BLaER1 (cell line): ENCODE results near the gene MAD1L1.

ENCODE experiments used
- H3K27ac ChIP-seq: shearing (Covaris generic); formaldehyde crosslinking; 2 replicates; pipeline ENCODE4 v1.8.1; 2022
- H3K27me3 ChIP-seq: shearing (Covaris generic); formaldehyde crosslinking; 2 replicates; pipeline ENCODE4 v1.8.1; 2022
- H3K36me3 ChIP-seq: shearing (Covaris generic); formaldehyde crosslinking; 2 replicates; pipeline ENCODE4 v1.8.1; 2022
- H3K4me1 ChIP-seq: shearing (Covaris generic); formaldehyde crosslinking; 2 replicates; pipeline ENCODE4 v1.8.1; 2022
- H3K4me2 ChIP-seq: shearing (Covaris generic); formaldehyde crosslinking; 2 replicates; pipeline ENCODE4 v1.8.1; 2022
- H3K4me3 ChIP-seq: shearing (Covaris generic); formaldehyde crosslinking; 2 replicates; pipeline ENCODE4 v1.8.1; 2022
- H3K9ac ChIP-seq: shearing (Covaris generic); formaldehyde crosslinking; 2 replicates; pipeline ENCODE4 v1.8.1; 2022
- H3K9me3 ChIP-seq: shearing (Covaris generic); formaldehyde crosslinking; 2 replicates; pipeline ENCODE4 v1.8.1; 2022
- H4K20me1 ChIP-seq: shearing (Covaris generic); formaldehyde crosslinking; 2 replicates; pipeline ENCODE4 v1.8.1; 2022
- Cebpa-rat ChIP-seq: shearing (Covaris generic); IDR thresholded peaks from 2 replicates; pipeline ENCODE4 v1.8.1; 2022

The MAD1L1 gene

GRCh38 chr7:1873857-1874589 is 358.7 kb downstream of the MAD1L1 start:
- peaks cover 30% of the 10 kb centered on the region for H3K9me3 ChIP-seq
- H3K4me3 ChIP-seq = no peak overlapping the region
- no peak overlapping the region for H3K4me2 ChIP-seq
- no peak overlapping the region for H3K27ac ChIP-seq
- H3K27me3 ChIP-seq = no peaks in the 10 kb centered on the region
- H3K9ac ChIP-seq = no peak overlapping the region
- H4K20me1 ChIP-seq = peaks cover 70% of the 10 kb centered on the region
- peaks cover 10% of the 10 kb centered on the region for H3K4me1 ChIP-seq
- no peak for TF ChIP-seq Cebpa-rat
- H3K36me3 ChIP-seq = peaks cover 40% of the 10 kb centered on the region

DNA sequence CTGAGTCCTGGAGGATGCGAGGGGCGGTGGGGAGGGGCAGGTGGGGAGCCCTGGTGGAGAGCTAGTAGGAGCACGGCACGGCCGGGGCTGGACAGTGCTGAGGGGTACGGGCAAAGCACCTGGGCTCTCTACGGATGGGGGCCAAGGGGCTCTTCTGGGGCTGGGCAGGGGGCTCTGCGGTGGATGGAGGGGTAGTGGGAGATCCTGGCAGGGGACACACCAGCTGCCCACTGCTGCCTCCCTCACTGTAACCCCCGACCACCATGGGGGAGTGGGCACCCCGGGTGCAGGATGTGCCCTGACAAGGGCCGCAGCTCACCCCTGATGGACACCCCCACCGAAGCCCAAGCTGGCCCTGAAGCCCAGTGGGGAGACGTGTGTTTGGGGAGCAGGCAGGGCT is 359.3 kb downstream of the MAD1L1 start:
- Histone ChIP-seq H4K20me1 (peaks cover 74% of the 10 kb centered on the region), H3K9me3 (peaks cover 25% of the 10 kb centered on the region), H3K9ac (no peak overlapping the region), H3K4me3 (no peak overlapping the region), H3K4me2 (no peak overlapping the region), H3K36me3 (peaks cover 40% of the 10 kb centered on the region), H3K27ac (no peak overlapping the region), H3K27me3 (no peaks in the 10 kb centered on the region), H3K4me1 (peaks cover 10% of the 10 kb centered on the region)
- TF ChIP-seq Cebpa-rat = no peak

GRCh38 chr7:1873070-1873405 is 359.7 kb downstream of the MAD1L1 start:
- Histone ChIP-seq H3K9ac (no peak overlapping the region), H3K9me3 (peaks cover 21% of the 10 kb centered on the region), H3K4me2 (no peak overlapping the region), H4K20me1 (peaks cover 76% of the 10 kb centered on the region), H3K27me3 (no peaks in the 10 kb centered on the region), H3K36me3 (peaks cover 40% of the 10 kb centered on the region), H3K4me3 (no peak overlapping the region), H3K27ac (no peak overlapping the region), H3K4me1 (peaks cover 10% of the 10 kb centered on the region)
- no peak for TF ChIP-seq Cebpa-rat

DNA sequence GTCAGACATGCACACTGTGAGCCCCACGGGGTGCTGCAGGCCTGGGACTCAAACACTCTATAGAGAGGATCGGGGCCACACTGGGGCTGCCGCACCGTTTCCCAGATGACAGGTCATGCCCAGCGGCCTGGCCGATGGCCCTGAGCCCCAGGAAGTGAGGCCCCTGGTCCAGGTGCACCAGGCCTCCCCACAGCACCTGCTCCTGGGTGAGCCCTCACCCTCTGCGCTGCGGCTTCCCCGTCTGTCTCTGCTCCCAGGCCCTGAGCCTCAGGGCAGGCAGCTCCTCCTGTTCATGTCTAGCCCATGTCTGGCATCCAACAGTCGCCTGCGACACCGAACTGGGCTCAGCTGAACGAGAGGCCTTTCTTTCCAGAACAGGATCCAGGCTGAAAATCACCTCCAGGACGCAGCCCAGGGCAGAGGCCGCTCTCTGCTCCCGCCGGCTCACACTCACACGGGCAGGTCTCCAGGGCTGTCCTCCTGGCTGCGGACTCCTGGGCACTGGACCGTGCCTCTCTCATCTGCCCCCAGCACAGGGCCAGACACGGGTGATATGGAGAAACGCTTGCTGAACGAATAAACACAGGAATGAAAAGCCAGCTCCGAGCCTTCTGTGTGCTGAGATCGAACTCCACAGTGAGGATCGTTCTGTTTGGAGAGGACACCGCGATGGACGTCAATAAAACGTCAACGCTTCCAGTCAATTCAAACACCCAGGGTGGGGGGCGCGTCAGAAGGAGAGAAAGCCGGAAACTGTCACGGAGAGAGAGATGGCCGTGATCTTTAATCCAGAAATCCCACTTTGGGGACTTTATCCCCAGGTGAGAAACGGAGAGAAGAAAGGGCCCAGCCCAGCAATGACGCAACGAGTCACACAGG is 360.3 kb downstream of the MAD1L1 start:
- no peak overlapping the region for H3K4me2 ChIP-seq
- H3K4me3 ChIP-seq = no peak overlapping the region
- H3K4me1 ChIP-seq = peaks cover 10% of the 10 kb centered on the region
- peaks cover 82% of the 10 kb centered on the region for H4K20me1 ChIP-seq
- TF ChIP-seq Cebpa-rat = no peak
- H3K27me3 ChIP-seq = no peaks in the 10 kb centered on the region
- H3K27ac ChIP-seq = no peak overlapping the region
- H3K9ac ChIP-seq = no peak overlapping the region
- H3K36me3 ChIP-seq = peaks cover 42% of the 10 kb centered on the region
- peaks cover 17% of the 10 kb centered on the region for H3K9me3 ChIP-seq

- Histone ChIP-seq H3K9me3 (peaks cover 17% of the 10 kb centered on the region), H3K27me3 (no peaks in the 10 kb centered on the region), H3K4me3 (no peak overlapping the region), H3K9ac (no peak overlapping the region), H4K20me1 (peaks cover 93% of the 10 kb centered on the region), H3K4me1 (peaks cover 27% of the 10 kb centered on the region), H3K36me3 (peaks cover 51% of the 10 kb centered on the region), H3K4me2 (no peak overlapping the region), H3K27ac (no peak overlapping the region)
- TF ChIP-seq Cebpa-rat = no peak
These were observed 363.2 kb downstream of the MAD1L1 start for GRCh38 chr7:1869452-1870130.

- peaks cover 93% of the 10 kb centered on the region for H4K20me1 ChIP-seq
- no peak overlapping the region for H3K4me3 ChIP-seq
- H3K4me2 ChIP-seq = no peak overlapping the region
- peaks cover 41% of the 10 kb centered on the region for H3K36me3 ChIP-seq
- peaks cover 17% of the 10 kb centered on the region for H3K9me3 ChIP-seq
- no peak overlapping the region for H3K9ac ChIP-seq
- no peak overlapping the region for H3K27ac ChIP-seq
- H3K27me3 ChIP-seq = no peaks in the 10 kb centered on the region
- TF ChIP-seq Cebpa-rat = no peak
- H3K4me1 ChIP-seq = peaks cover 36% of the 10 kb centered on the region
These were observed 364.1 kb downstream of the MAD1L1 start for GRCh38 chr7:1868516-1869165.

DNA sequence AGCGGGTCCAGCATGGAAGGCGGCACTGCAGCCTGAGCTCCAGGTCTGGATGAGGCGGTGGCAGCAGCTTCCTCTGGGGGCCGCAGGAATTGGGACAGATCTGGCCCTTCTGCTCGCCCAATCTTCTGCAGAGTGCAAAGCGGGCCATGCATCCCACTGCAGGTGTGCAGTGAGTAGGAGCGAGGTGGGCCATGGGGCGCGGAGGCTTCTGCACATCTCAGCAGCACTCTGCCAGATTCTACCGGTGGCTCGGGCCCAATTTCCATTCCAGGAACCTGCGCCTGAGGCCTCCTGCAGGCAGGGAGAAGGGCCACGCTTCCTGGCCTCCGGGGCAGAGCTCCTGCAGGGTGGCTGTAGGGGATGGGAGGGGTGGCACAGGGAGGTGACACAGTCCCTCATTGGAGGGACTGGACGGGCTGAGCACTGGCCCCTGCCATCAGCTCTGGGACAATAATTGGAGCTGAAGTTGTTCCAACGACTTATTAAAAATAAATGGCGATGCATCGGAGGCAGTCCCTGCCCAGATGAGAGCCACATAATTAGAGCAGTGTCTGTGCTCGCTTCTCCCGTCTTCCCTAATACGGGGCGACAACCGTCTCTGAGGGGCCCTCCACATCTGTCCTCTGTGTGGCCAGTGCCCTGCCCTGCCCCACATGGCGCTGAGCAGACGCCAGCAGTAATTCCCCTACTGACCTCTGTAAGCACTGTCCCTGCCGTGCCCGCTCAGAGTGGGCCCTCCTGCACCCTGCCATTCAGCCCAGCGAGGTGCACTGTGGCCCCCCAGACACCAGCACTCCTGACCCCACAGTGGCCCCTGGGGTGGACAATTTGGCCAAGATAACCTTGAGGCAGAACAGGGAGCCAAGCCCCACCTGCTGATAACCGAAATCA is 365.1 kb downstream of the MAD1L1 start:
- no peak for TF ChIP-seq Cebpa-rat
- Histone ChIP-seq H3K9me3 (peaks cover 13% of the 10 kb centered on the region), H3K27ac (no peak overlapping the region), H3K4me3 (no peak overlapping the region), H3K9ac (no peak overlapping the region), H3K4me2 (no peak overlapping the region), H4K20me1 (peaks cover 98% of the 10 kb centered on the region), H3K4me1 (peaks cover 47% of the 10 kb centered on the region), H3K36me3 (peaks cover 33% of the 10 kb centered on the region), H3K27me3 (no peaks in the 10 kb centered on the region)

DNA sequence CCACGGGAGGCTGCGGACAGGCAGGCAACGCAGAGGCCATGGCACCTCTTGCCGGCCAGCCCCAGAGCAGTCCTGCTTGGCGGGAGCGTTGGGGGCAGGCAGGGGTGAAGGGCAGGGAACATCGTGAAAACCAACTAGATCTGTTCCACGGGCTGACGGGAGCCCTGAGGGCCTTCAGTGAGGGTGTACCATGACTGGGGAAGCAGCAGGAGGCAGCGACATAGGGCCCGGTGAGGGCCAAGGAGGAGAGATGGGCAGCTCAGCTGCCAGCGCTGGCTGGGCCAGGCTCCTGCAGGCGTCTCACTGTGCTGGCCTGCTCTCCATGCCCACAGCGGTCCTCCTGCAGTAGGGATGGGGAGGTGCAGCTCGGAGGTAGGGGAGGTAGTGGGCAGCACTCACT is 366.1 kb downstream of the MAD1L1 start:
- TF ChIP-seq Cebpa-rat = no peak
- Histone ChIP-seq H3K36me3 (peaks cover 23% of the 10 kb centered on the region; the same call in 1 of the 2 replicates), H3K27ac (peak overlapping the region; percentile 9; the same call in 1 of the 2 replicates), H3K9me3 (peaks cover 2% of the 10 kb centered on the region; the same call in 1 of the 2 replicates), H3K4me3 (no peak overlapping the region), H3K4me1 (peaks cover 57% of the 10 kb centered on the region), H3K27me3 (peaks cover 3% of the 10 kb centered on the region; the same call in 1 of the 2 replicates), H4K20me1 (peaks cover 98% of the 10 kb centered on the region), H3K9ac (no peak overlapping the region), H3K4me2 (peak overlapping the region; percentile 88)
